ENCODE measurements around the gene CCR5.
"Not testable (repeated sequence)": the region's sequence is repeated elsewhere in the genome, so short reads cannot be mapped to it uniquely, and the experiment has no call there.

The CCR5 gene

DNA sequence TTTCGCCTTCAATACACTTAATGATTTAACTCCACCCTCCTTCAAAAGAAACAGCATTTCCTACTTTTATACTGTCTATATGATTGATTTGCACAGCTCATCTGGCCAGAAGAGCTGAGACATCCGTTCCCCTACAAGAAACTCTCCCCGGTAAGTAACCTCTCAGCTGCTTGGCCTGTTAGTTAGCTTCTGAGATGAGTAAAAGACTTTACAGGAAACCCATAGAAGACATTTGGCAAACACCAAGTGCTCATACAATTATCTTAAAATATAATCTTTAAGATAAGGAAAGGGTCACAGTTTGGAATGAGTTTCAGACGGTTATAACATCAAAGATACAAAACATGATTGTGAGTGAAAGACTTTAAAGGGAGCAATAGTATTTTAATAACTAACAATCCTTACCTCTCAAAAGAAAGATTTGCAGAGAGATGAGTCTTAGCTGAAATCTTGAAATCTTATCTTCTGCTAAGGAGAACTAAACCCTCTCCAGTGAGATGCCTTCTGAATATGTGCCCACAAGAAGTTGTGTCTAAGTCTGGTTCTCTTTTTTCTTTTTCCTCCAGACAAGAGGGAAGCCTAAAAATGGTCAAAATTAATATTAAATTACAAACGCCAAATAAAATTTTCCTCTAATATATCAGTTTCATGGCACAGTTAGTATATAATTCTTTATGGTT, at the start of gene CCR5:
CCR5 (plus strand) TSS at position 108 of the 680 bp plus-strand sequence. CDS start 1,957 bp downstream, outside the sequence.
- Histone ChIP-seq H3K9me3 (ENCODE audit: control insufficient read depth, low read length) (no peaks in the 10 kb centered on the region), H3K4me1 (ENCODE audit: control insufficient read depth, insufficient read depth, low read length) (no peaks in the 10 kb centered on the region), H3K36me3 (ENCODE audit: control insufficient read depth, insufficient read depth, low read length, severe bottlenecking) (no peaks in the 10 kb centered on the region), H3K4me3 (ENCODE audit: low read length) (no peak within 1 kb of the TSS), H3K9ac (ENCODE audit: low read length) (no peak within 1 kb of the TSS), H3K27me3 (replicated peaks; ENCODE audit: control insufficient read depth, insufficient read depth, low read length) (peaks cover 35% of the 10 kb centered on the region)
- DNase-seq (ENCODE audit: low read depth): no peak

DNA sequence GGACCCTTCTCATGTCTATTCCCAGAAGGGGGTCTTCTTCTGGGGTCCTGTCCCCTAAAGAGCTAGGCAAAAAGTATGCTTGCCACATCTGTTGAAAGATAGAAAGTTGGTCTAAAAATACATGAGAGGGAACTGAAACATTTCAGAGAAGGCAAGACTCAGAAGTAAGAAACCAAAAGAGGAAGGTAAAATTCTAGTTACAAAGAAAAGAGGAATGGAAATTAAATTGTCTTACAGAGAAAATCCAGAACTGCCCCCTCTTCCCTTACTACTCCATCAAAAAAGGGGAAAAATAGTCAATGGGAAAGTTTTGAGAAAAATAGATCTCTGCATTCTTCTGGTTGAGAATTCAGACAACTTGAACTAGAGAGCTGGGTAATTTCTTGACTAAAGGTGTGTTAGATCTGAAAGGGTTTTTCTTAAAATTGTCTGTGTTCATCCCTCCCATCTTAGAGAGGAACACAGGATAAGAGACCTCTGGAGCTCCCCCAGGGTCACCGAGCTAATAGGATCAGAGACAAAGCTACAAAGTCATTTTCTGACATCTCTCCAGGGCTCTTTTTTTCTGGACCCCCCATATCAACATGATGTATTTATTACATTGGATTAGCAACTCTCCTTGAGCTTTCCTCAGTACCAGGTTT, 49.2 kb upstream of the CCR5 start:
- no peak overlapping the region for H3K9ac ChIP-seq (ENCODE audit: low read length)
- peaks cover 12% of the 10 kb centered on the region for H3K9me3 ChIP-seq (ENCODE audit: control insufficient read depth, low read length)
- H3K4me1 ChIP-seq (ENCODE audit: control insufficient read depth, insufficient read depth, low read length): no peaks in the 10 kb centered on the region
- H3K27me3 ChIP-seq (replicated peaks; ENCODE audit: control insufficient read depth, insufficient read depth, low read length): peaks cover 30% of the 10 kb centered on the region
- no peak overlapping the region for H3K4me3 ChIP-seq (ENCODE audit: low read length)
- no peaks in the 10 kb centered on the region for H3K36me3 ChIP-seq (ENCODE audit: control insufficient read depth, insufficient read depth, low read length, severe bottlenecking)
- no peak for DNase-seq (ENCODE audit: low read depth)

DNA sequence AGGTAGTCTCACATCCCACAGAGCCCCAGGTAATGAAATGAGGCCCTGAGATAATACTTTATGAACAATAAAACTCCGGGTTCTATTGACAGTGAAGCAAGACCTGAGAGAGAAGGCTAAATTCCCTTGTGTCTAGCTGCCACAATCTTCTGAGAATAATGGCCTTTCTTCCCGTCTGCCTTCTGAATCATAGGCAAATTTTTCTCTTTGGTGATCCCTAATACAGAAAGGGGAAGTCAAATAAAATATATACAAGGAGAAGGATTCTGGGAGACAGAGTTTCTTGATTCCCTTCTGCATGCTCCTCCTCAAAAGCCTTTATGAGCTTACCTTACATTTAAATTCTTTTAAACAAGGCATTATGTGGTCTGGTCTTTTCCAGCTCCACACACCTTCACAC, 46.7 kb upstream of the CCR5 start:
- no peak for DNase-seq (ENCODE audit: low read depth)
- H3K9me3 ChIP-seq (ENCODE audit: control insufficient read depth, low read length): peaks cover 22% of the 10 kb centered on the region
- H3K9ac ChIP-seq (ENCODE audit: low read length): no peak overlapping the region
- H3K27me3 ChIP-seq (replicated peaks; ENCODE audit: control insufficient read depth, insufficient read depth, low read length): peaks cover 32% of the 10 kb centered on the region
- no peak overlapping the region for H3K4me3 ChIP-seq (ENCODE audit: low read length)
- no peaks in the 10 kb centered on the region for H3K36me3 ChIP-seq (ENCODE audit: control insufficient read depth, insufficient read depth, low read length, severe bottlenecking)
- H3K4me1 ChIP-seq (ENCODE audit: control insufficient read depth, insufficient read depth, low read length): no peaks in the 10 kb centered on the region

DNA sequence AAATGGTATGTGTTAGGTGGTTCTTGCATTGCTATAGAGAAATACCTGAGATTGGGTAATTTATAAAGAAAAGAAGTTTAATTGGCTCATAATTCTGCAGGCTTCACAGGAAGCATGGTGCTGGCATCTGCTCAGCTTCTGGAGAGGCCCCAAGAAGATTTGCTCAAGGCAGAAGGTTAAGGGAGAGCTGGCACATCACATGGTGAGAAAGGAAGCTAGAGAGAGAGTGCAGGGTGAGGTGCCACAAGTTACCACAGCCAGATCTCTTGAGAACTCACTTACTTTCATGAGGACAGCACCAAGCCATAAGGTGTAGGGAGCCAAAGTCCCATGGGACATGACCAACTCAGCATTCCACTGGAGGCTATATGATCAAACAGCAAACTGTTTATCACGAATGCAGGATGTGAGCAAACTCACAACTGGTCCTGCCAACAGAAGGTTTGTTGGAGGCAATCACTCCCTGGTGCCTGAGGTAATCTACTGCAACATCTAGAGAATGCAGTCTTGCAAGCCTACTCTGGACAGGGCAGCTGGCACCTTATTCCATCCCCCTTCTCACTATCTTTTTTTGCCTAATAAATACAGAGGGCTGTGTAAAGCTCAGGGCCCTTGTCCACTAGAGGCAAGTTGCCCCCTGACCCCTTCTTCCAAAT, 45.0 kb upstream of the CCR5 start:
- no peaks in the 10 kb centered on the region for H3K4me1 ChIP-seq (ENCODE audit: control insufficient read depth, insufficient read depth, low read length)
- peaks cover 36% of the 10 kb centered on the region for H3K27me3 ChIP-seq (replicated peaks; ENCODE audit: control insufficient read depth, insufficient read depth, low read length)
- H3K9me3 ChIP-seq (ENCODE audit: control insufficient read depth, low read length): peaks cover 22% of the 10 kb centered on the region
- no peaks in the 10 kb centered on the region for H3K36me3 ChIP-seq (ENCODE audit: control insufficient read depth, insufficient read depth, low read length, severe bottlenecking)
- no peak overlapping the region for H3K4me3 ChIP-seq (ENCODE audit: low read length)
- DNase-seq (ENCODE audit: low read depth): no peak
- no peak overlapping the region for H3K9ac ChIP-seq (ENCODE audit: low read length)

DNA sequence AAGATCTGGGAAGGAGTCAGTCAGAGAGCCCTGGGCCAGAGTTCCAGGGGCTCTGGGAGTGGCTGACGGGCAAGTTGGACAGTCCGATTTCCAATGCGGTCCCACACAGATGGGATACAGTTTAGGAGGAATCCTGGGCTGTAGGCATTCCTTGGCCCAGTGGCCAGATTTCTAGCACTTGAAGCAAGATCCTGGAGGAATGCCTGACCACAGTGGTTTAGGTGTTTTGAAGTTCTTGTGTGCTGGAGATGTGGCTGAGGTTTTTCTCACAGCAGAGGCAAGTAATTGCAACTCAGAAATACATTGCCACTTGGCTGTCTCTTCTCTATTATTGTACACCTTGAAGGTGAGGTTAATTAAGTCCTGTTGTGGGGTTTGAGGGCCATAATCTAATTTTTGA, 40.1 kb upstream of the CCR5 start:
- H3K4me3 ChIP-seq (ENCODE audit: low read length); H3K9ac ChIP-seq (ENCODE audit: low read length); DNase-seq (ENCODE audit: low read depth); H3K36me3 ChIP-seq (ENCODE audit: control insufficient read depth, insufficient read depth, low read length, severe bottlenecking); H3K4me1 ChIP-seq (ENCODE audit: control insufficient read depth, insufficient read depth, low read length): not testable (repeated sequence)
- H3K9me3 ChIP-seq (ENCODE audit: control insufficient read depth, low read length): peaks cover 17% of the 10 kb centered on the region
- H3K27me3 ChIP-seq (replicated peaks; ENCODE audit: control insufficient read depth, insufficient read depth, low read length): peaks cover 27% of the 10 kb centered on the region

DNA sequence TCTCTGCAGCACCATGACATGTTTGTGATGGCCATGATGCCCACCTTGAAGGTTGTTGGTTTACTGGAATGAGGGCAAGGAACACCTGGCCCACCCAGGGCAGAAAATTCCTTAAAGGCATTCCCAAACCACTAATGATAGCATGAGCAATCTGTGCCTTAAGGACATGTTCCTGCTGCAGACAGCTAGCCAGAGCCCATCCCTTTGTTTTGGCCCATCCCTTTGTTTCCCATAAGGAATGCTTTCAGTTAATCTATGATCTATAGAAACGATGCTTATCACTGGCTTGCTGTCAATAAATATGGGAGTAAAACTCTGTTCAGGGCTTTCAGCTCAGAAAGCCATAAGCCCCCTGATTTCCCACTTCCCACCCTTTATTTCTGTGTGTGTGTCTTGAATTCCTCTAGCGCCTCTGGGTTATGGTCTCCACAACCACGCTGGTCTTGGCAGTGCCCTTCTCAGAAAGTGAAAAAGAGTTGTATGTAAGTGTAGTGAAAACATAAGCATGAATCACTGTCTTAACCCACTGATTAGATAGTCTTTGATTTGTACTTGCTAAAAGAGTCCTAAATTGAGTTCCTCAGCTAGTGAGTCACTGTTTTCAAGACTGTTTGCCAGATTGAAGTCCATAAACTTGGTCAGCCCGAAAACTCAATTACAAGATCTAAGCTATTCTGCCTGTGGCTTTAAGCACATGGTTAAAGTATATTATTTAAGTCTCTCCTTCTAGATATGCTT, 35.8 kb upstream of the CCR5 start:
- H3K9me3 ChIP-seq (ENCODE audit: control insufficient read depth, low read length): peaks cover 19% of the 10 kb centered on the region
- no peaks in the 10 kb centered on the region for H3K36me3 ChIP-seq (ENCODE audit: control insufficient read depth, insufficient read depth, low read length, severe bottlenecking)
- H3K4me3 ChIP-seq (ENCODE audit: low read length): no peak overlapping the region
- DNase-seq (ENCODE audit: low read depth): peak; percentile 11
- peaks cover 8% of the 10 kb centered on the region for H3K4me1 ChIP-seq (ENCODE audit: control insufficient read depth, insufficient read depth, low read length)
- peaks cover 33% of the 10 kb centered on the region for H3K27me3 ChIP-seq (replicated peaks; ENCODE audit: control insufficient read depth, insufficient read depth, low read length)
- H3K9ac ChIP-seq (ENCODE audit: low read length): no peak overlapping the region

DNA sequence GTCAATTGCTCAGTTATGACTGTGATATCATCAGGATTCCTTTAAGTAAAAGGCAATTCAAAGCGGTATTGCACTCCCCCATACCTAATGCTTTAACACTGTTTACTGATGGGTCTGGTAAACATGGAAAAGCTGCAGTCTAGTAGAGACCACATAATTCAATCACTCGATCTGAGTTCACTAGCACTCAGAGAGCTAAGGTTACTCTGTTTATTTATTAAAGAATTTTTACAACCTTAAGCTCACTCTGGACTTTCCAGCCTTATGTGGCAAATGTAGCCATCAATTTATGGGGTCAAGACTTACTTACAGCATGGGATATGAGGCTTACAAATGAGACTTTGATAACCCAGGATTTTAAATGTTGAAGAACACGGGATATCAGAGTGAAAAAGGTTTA, 35.2 kb upstream of the CCR5 start:
- peaks cover 8% of the 10 kb centered on the region for H3K4me1 ChIP-seq (ENCODE audit: control insufficient read depth, insufficient read depth, low read length)
- no peaks in the 10 kb centered on the region for H3K36me3 ChIP-seq (ENCODE audit: control insufficient read depth, insufficient read depth, low read length, severe bottlenecking)
- H3K27me3 ChIP-seq (replicated peaks; ENCODE audit: control insufficient read depth, insufficient read depth, low read length): peaks cover 31% of the 10 kb centered on the region
- H3K9ac ChIP-seq (ENCODE audit: low read length): no peak overlapping the region
- peaks cover 21% of the 10 kb centered on the region for H3K9me3 ChIP-seq (ENCODE audit: control insufficient read depth, low read length)
- no peak overlapping the region for H3K4me3 ChIP-seq (ENCODE audit: low read length)
- DNase-seq (ENCODE audit: low read depth): no peak

DNA sequence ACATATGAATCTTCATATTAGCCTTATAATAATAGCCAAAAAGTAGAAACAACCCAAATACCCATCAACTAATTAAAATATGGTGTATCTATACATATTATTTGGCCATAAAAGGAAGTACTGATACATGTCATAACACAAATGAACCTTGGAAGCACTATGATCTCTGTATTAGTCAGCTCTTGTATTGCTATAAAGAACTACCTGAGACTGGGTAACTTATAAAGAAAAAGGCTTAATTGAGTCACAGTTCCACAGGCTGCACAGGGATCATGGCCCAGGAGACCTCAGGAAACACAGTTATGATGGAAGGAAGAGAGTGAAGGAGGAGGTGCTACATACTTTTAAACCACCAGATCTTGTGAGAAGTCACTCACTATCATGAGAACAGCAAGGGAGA, 32.8 kb upstream of the CCR5 start:
- Histone ChIP-seq H3K36me3 (ENCODE audit: control insufficient read depth, insufficient read depth, low read length, severe bottlenecking) (no peaks in the 10 kb centered on the region), H3K9me3 (ENCODE audit: control insufficient read depth, low read length) (peaks cover 21% of the 10 kb centered on the region), H3K4me3 (ENCODE audit: low read length) (no peak overlapping the region), H3K27me3 (replicated peaks; ENCODE audit: control insufficient read depth, insufficient read depth, low read length) (peaks cover 12% of the 10 kb centered on the region), H3K4me1 (ENCODE audit: control insufficient read depth, insufficient read depth, low read length) (peaks cover 8% of the 10 kb centered on the region), H3K9ac (ENCODE audit: low read length) (no peak overlapping the region)
- DNase-seq (ENCODE audit: low read depth): no peak

DNA sequence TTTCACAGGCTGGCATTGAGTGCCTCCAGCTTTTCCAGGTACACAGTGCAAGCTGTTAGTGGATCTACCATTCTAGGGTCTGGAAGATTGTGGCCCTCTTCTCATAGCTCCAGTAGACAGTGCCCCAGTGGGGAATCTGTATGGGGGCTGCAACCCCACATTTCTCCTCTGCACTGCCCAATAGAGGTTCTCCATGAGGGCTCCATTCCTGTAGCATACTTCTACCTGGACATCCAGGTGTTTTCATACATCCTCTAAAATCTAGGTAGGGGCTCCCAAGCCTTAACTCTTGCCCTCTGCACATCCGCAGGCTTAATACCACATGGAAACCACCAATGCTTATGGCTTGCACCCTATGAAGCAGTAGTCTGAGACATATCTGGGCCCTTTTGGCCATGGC, 31.9 kb upstream of the CCR5 start:
- Histone ChIP-seq H3K9ac (ENCODE audit: low read length) (no peak overlapping the region), H3K4me3 (ENCODE audit: low read length) (no peak overlapping the region), H3K36me3 (ENCODE audit: control insufficient read depth, insufficient read depth, low read length, severe bottlenecking) (no peaks in the 10 kb centered on the region), H3K27me3 (replicated peaks; ENCODE audit: control insufficient read depth, insufficient read depth, low read length) (peaks cover 12% of the 10 kb centered on the region), H3K9me3 (ENCODE audit: control insufficient read depth, low read length) (peaks cover 21% of the 10 kb centered on the region), H3K4me1 (ENCODE audit: control insufficient read depth, insufficient read depth, low read length) (peaks cover 8% of the 10 kb centered on the region)
- no peak for DNase-seq (ENCODE audit: low read depth)

DNA sequence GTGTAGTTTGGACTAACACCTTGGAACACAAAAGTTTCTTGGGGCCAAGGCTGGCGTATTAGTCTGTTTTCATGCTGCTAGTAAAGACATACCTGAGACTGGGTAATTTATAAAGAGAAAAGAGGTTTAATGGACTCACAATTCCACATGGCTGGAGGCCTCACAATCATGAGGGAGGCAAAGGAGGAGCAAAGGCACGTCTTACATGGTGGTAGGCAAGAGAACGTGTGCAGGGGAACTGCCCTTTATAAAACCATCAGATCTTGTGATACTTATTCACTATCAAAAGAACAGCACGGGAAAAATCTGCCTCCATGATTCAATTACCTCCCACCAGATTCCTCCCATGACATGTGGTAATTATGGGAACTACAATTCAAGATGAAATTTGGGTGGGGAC, 26.3 kb upstream of the CCR5 start:
- Histone ChIP-seq H3K4me1 (ENCODE audit: control insufficient read depth, insufficient read depth, low read length) (no peaks in the 10 kb centered on the region), H3K27me3 (replicated peaks; ENCODE audit: control insufficient read depth, insufficient read depth, low read length) (peaks cover 9% of the 10 kb centered on the region), H3K4me3 (ENCODE audit: low read length) (no peak overlapping the region), H3K9me3 (ENCODE audit: control insufficient read depth, low read length) (peaks cover 23% of the 10 kb centered on the region), H3K36me3 (ENCODE audit: control insufficient read depth, insufficient read depth, low read length, severe bottlenecking) (no peaks in the 10 kb centered on the region), H3K9ac (ENCODE audit: low read length) (no peak overlapping the region)
- no peak for DNase-seq (ENCODE audit: low read depth)

DNA sequence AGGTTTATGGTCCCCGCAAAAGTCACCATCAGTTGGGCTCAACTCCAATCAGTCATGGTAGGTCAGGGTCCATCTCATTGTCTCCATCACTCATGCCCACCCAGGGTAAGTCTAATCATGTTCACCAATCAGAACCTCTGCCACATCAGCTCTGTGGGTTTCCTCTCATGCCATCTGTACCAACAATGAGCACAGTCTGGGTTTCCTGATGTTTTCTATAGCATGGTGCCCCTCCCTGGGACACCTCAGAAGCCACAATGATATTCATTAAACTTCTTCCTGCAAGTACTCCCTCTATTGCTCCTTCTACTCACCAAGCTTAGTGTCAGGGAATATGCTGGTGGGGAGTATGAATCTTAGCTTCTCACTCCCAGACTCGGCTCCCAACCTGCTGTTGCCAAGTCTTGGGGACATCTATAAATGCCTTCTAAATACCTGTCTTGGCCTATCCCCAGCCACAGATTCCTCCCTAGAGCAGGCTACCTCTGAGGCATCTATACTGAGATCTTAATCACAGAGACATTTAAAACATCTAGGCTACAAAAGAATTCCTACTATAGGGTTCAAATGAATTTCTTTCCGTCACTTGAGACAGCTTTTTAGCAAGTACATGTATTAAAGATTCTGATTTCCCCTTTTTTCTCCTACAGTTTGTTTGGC, 21.8 kb upstream of the CCR5 start:
- H3K9me3 ChIP-seq (ENCODE audit: control insufficient read depth, low read length): peaks cover 17% of the 10 kb centered on the region
- H3K9ac ChIP-seq (ENCODE audit: low read length): no peak overlapping the region
- DNase-seq (ENCODE audit: low read depth): no peak
- no peaks in the 10 kb centered on the region for H3K4me1 ChIP-seq (ENCODE audit: control insufficient read depth, insufficient read depth, low read length)
- H3K36me3 ChIP-seq (ENCODE audit: control insufficient read depth, insufficient read depth, low read length, severe bottlenecking): no peaks in the 10 kb centered on the region
- peaks cover 46% of the 10 kb centered on the region for H3K27me3 ChIP-seq (replicated peaks; ENCODE audit: control insufficient read depth, insufficient read depth, low read length)
- H3K4me3 ChIP-seq (ENCODE audit: low read length): no peak overlapping the region

All from adipocyte (in vitro differentiated cells).